NK-92 treated with Interleukin-12 subunit alpha and Interleukin-12 subunit beta, amount 100 ng/mL, for 24 hours (cell line): ENCODE measurements around the gene PLAAT1.

ENCODE experiments used
- DNase-seq: peaks from one replicate; lab custom pipeline; 2025; lab: John Stamatoyannopoulos, UW

PLAAT1 gene

DNA sequence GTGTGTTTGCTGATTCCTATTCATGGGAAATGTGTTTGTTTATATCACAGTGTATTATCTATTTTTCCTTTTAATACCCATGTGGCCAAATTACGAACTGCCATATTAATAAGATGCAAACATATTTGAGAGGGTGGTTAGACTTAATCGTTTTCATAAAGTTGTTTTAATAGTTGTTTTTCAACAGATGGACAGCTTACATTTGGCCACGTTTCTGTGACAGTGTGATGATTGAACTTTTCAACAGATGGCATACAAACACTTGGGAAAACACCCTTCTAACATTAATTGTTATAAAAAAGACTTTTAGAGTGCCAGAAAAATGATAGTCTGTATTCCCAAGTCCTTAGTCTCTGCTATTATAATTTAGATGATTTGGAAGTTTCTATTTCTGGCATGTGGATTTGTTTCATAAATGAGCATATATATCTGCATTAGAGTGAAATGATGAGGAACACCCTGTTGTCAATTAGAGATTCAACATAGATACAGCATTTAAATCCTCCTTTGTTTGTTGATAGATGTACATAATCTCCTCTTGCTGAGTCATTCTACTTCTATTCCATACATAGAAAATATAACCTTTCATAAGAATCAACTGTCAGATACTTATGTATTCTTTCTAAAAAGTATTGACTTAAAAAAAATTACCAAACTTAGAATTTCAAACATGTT lies 13.1 kb downstream of the PLAAT1 start:
- no peak for DNase-seq

DNA sequence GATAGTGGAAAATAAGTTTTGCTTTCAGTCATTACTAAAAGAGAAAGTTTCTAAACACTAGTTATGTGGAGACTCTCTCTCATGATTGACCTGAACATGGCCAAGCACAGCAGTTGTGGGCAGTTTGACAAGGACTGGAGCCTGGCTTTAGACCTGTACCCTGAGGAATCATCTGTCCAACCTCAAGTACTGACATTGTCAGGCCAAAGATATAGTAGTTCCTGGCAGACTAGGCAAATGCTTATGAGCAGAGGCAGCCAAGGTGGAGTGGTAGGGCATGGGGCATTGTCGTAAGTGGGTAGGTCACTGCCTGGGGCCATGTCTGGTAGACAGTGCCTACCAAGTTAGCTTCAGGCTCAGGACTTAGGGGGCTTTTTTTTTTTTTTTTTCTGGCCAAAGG lies 20.9 kb downstream of the PLAAT1 start:
- DNase-seq: no peak

DNA sequence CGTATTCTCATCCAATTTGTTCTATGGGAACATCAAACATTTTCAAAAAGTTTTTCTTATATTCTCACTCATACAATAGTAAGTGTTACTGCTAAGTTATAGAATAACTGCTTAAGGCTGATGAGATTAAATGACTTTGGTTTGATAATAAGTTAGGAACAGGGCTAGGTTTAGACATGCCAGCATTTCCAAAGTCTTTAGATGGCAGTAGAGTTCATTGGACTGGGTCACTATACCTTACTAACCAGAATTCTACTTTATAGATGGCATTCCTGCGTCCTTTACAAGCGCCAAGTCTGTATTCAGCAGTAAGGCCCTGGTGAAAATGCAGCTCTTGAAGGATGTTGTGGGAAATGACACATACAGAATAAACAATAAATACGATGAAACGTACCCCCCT lies 21.7 kb downstream of the PLAAT1 start:
- DNase-seq: no peak

DNA sequence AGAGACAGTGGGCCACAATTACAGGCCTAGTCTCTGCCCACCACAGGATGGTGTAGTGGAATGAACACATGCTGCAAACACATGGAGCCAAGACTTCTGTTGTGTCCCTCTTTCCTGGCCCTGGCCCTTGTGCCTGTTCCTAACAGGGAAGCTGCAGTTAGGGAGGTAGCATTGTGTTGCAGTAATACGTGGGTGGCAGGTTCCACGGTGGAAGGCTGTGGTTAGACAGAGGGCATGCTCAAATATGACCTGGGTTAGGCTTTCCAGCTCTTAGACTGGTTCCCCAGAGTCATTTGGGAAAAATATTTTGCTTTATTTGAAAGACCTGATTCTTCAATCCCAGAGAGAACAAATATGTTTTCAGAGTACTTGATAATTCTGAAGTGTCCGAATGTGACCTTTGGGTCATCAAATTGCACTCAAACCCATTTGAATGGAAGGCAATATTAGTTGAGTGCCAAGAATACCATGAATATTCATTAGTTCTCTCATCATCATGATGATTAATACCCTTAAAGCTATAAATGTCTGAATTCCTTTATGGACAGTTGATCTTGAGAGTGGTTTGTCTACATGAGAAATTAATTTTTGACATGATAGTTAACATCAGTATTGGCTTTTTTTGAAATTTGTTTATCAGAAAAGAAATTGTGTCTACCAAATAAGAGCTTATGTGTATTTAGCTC lies 28.5 kb downstream of the PLAAT1 start:
- DNase-seq: no peak

DNA sequence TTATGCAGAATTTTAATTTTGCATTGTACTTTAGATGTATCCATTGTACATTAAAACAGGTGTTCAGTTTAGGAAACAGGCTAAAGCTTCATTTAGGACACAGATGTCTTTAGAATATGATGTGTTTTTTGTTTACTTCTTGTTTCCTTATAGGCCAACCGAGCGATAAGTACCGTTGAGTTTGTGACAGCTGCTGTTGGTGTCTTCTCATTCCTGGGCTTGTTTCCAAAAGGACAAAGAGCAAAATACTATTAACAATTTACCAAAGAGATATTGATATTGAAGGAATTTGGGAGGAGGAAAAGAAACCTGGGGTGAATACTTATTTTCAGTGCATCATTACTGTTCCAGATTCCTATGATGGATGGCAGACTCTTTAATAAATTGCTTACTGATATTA lies 29.4 kb downstream of the PLAAT1 start:
- DNase-seq: no peak

DNA sequence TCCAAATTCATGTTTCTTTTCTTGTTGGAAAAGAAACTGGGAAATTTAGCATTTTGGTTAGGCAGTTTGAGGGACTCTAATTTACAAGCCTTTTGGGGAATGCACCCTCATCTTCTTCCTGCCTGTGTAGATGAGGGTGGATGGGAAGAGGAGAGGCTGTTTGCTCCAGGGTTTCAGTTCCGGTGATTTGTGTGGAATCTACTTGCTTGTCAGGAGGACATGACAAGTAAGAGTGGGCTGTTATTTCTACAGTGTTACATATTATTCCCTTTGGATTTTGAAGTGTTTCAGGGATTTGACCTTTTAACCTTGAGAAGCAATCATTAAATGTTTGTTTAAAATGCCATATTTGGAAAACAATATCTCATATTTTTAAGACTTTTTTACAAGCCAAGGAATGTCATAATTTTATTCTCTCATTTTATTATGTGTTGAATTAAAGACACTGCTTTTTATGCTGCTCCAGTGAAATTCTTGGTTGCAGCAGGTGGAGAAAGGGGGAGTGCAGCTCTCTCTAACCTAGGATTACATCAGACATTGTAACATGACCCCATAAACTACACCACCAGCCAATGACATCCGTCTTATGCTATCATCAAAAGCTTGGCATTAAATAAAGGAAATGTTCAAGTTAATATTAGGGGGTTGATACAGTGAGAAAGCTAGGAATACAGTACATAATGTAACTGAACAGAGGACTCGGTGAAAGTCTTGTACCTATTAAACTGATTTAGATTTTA lies 30.2 kb downstream of the PLAAT1 start:
- DNase-seq: no peak

DNA sequence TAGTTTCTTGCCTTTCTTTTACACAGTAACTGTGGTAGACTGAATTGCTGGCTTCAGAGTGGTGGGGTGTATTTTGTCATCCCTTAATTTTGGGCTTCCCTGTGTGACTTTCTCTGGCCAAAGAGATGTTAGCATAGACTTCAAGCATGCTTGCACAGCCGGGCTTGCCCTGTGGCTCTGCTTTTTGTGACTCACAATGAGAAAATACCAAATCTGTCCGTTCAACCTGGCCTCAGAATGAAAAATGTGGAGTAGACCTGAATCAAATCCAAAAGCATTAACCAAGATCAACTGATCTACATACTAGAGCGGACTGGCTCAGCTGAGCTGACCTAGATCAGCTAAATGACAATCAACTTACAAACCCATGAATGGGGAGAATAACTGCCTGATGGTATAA lies 51.4 kb downstream of the PLAAT1 start:
- no peak for DNase-seq

DNA sequence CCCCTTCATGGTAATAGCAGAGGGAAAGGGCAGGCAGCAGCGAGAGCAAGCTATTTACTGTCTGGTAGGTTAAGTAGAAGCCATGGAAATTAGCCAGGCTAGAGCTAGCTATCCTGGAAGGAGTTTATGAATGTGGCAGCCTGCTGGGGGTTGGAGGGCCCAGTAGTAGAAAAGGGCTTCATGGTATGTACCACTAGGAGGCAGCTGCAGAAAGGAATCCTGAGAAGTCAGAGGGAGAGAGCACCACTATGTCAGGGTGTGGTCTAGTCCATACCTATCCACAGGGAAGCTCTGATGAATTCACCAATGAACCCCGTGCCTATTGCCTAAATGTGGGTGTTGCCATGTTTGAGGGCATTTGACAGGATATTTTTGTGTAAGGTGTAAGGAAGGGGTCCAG lies 55.0 kb downstream of the PLAAT1 start:
- no peak for DNase-seq

DNA sequence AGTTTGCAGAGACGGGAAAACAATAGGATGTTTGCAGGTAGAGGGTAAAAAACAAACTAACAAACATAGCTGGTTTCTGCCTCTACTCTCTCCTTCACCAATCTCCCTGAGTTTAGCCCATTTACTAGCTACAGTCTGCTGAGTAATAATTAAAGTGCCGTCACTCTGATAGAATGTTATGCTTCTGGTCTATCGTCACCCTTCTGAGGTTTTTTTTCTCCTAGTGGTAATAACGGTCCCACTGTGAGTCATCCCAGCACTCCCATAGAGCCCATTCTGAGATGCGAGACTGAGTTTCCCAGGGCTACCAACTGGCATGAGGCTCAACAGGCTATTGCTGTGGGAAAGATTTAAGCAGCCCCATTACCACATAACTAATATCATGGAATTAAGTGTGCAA lies 56.4 kb downstream of the PLAAT1 start:
- no peak for DNase-seq

DNA sequence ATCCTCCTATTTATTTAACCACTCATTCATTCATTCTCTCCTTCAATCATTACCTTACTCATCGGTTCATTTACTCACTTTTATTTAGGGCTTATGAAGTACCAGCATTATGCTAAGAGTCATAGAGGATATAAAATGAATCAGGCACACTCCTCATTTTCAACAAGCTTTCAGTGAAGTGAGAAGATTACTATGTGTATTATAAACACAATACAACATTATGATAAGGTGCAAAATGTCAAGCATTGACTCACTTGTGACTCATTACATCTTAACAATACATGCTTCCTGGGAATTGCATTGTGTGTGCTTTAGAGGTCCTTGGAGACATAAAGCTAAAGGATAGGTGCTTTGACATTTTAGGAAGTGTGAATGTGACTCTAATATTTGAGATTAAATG lies 60.4 kb downstream of the PLAAT1 start:
- DNase-seq: no peak

DNA sequence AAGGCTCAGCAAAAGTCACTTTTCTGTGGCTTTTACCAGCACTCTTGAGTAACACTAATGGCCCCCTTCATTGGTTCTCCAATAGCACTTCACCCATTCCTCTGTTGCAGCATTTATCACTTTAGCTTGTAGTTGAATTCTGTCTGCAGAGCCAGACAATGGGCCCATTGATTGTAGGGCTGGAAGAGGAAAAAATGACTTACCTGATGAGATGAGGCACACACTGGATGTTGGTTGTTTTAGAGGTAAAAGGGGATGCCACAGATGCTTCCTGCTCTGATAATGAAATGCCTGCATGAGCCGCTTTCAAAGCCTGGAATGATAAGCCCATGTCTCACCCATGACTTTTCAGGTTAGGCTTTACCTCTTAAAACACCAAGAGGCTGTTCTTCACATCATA lies 64.3 kb downstream of the PLAAT1 start:
- DNase-seq: no peak

DNA sequence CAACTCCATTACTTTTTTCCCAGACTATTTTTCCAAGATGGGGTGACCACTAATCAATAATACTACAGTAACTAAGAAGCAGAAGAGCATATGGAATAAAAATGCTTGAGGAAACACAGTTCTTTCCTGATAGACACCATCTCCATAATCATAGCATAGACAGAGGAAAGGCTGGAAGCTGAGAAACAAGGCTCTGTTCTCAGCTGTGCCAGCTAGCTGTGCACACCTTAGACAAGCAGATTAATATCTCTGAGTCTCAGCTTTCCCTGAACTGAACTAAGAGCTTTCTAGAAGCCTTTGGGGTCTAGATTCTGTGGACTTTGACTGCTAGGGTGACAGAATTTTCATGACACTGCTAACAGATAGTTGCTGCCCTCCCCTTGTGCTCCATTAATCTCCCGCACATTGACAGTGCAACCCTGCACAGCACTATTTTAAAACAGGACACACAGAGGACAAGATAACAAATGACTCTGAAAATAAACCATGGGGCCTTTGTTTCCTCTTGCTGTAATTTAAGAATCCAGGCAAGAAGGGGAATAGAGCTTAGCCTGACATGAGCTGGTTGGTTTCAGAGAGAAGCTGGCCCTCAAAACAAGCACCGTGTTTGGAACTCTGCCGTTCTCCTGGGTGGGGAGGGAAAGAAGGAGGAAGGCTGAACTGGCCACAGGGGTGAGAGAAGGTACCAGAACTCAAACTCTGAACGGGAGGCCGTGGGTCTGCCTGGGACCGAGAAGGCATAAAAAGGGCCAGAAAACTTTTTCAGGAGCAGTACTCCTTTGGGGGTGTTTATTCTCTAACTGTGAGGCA lies 70.1 kb downstream of the PLAAT1 start:
- no peak for DNase-seq

DNA sequence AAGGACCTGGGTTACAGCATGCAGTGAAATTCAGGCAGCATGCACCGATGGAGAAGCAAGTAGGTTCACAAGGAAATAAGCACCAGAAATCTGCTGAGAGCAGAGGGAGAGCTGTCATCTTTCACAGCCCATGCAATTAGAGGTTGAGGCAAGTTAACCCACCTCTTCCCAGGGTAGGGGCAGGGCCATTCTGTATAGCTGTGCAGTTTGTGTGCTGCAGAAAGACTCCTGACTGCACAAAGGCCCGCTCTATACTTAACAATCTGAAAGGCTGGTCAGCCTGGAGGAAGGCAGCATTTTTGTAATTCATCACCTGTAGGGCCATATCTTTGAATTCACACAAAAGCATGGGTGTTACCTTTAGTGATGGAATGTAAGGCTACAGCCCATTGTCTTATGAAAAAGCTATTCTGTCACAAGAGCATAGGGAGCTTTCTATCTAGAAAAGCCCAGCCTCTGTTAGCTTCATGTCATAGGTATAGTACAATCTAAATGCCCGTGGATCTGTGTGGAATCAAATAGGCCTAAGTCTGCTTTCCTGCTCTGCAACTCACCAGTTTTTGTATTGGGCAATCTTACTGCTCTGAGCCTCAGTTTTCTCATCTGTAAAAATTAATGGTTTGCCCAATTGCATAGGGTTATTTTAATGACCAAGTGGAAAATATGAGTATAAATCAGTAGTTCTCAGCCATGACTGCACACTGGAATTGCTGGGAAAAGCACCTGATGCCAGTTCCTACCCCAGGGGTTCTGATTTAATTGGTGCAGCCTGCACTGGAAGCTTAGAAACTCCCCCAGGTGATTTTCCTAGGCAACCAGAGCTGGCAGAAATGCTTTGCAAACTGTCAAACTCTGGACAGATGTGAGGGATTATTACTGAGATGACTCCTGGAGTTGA lies 72.3 kb downstream of the PLAAT1 start:
- DNase-seq: no peak

DNA sequence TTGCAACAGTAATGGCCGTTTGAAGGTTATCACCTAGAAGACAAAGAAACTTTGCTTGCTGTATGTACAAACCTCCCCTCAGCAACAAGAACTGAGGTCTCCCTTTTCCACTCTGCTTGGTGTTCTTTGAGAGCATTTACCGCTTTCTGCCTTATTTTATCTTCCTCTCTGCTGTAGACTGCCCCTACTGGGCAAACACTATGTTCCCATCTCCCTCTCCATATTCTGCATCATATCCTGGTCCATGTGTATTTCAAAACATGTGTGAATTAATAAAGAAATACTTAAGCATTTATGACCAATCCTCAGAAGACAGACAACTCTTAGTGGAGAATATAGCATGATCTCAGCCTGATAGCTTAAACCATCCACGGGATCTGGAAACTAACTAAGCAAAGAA lies 73.1 kb downstream of the PLAAT1 start:
- no peak for DNase-seq

DNA sequence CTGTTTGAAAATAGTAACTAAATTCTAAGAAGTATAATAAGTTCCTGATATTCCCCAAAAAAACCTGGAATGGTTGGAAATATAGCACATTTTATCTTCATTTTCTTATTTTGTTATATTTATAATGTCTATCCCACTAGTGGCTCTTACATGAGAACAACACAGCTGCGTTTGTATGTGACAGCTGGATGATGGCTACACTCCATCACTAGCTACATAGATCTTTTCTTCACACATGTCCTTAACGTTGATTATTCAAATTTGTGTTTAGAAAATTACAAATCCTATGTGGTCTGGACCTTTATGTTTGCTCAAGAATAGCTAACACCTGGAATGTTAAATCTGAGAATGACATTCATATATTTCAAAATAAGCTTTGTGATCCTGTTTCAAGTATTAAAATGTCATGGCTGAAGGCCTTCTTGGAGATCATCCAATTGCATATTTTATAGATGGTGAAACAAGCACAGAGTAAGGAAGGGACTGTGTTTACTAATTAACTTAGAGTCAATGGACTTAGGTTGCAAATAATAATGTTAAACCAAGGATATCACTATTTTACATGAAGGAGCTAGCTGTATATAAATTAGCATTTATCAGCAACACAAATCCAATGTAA lies 76.8 kb downstream of the PLAAT1 start:
- no peak for DNase-seq
